ENCODE results near the gene DMRT3. TPM values are rescaled to one million over a fixed set of nuclear protein-coding genes. Genes with fewer than 3 reads are reported as not detected.
A peak's percentile ranks its signal among the peaks of the same experiment; 100 is the strongest.
"Not testable (repeated sequence)": the region's sequence is repeated elsewhere in the genome, so short reads cannot be mapped to it uniquely, and the experiment has no call there.

Gene DMRT3
- total RNA-seq, 1 donor from 2014 or later, result not detected

DNA sequence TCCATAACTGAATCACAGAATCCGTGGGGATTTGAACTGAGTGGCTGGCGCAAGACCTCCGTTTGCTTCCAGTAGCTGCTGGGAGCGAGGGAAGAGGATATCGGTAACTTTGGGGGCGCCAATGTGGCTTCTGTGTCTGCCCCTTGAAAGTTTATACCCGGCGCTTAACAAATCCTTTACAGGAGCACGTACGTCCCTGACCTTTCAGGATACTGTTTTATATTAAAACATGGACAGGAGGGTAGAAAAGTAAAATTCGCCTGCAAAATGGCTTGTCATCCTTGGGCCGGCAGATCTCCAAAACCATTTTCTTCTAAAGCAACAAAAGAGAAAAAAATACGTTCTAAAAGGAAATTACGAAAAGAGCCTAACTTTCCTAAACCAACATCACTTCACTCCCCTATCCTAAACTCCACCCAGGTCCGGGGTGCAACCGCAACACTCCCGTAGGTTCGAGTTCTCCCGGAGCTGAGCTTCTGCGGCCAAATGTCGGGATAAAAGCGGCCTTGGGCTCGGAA, 656 bp upstream of the DMRT3 start:
- Mint-ChIP-seq H3K4me1 (peaks cover 3% of the 10 kb centered on the region), H3K27me3 (peaks cover 80% of the 10 kb centered on the region)

DNA sequence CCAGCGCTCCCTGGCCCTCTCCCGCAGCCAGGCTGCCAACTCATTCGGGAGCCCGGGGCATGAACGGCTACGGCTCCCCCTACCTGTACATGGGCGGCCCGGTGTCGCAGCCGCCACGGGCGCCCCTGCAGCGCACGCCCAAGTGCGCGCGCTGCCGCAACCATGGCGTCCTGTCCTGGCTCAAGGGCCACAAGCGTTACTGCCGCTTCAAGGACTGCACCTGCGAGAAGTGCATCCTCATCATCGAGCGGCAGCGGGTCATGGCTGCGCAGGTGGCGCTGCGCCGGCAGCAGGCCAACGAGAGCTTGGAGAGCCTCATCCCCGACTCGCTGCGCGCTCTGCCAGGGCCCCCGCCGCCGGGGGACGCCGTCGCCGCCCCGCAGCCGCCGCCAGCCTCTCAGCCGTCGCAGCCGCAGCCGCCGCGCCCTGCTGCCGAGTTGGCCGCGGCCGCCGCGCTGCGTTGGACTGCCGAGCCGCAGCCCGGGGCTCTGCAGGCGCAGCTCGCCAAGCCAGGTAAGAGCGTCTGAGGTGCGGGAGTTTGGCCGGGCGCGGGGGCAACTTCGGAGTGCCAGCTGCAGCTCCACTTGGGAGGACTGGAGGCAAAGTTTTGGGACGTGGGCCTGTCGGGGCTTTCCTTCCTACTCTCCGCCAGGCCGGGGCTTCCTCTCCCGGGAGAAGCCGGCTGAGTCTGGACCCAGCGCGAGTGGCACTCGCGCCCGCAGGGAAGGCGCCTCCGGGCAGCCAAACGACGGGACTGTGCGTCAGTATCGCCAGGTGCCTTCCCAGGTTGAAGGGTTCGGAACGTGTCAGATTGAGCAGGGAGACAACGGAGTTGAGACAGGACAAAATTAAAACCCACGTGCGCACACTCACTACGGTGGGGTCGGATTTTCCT, 735 bp downstream of the DMRT3 start:
- Mint-ChIP-seq H3K4me1 (peaks cover 3% of the 10 kb centered on the region), H3K27me3 (peaks cover 88% of the 10 kb centered on the region), H3K27ac (no peak overlapping the region), H3K36me3 (ENCODE audit: low read depth) (no peaks in the 10 kb centered on the region), H3K9me3 (peaks cover 6% of the 10 kb centered on the region), H3K4me3 (no peak overlapping the region)
- intact Hi-C loops (cut with micrococcal nuclease), result no loop called here
- no peak for DNase-seq

More for the DNA sequence above, 656 bp upstream of the DMRT3 start:
- H3K4me3 Mint-ChIP-seq, result no peak overlapping the region
- H3K36me3 Mint-ChIP-seq (ENCODE audit: low read depth), result no peaks in the 10 kb centered on the region
- peaks cover 6% of the 10 kb centered on the region for H3K9me3 Mint-ChIP-seq
- peak overlapping the region; percentile 71 for H3K27ac Mint-ChIP-seq
- intact Hi-C loops (cut with micrococcal nuclease), result no loop called here
- no peak for DNase-seq

DNA sequence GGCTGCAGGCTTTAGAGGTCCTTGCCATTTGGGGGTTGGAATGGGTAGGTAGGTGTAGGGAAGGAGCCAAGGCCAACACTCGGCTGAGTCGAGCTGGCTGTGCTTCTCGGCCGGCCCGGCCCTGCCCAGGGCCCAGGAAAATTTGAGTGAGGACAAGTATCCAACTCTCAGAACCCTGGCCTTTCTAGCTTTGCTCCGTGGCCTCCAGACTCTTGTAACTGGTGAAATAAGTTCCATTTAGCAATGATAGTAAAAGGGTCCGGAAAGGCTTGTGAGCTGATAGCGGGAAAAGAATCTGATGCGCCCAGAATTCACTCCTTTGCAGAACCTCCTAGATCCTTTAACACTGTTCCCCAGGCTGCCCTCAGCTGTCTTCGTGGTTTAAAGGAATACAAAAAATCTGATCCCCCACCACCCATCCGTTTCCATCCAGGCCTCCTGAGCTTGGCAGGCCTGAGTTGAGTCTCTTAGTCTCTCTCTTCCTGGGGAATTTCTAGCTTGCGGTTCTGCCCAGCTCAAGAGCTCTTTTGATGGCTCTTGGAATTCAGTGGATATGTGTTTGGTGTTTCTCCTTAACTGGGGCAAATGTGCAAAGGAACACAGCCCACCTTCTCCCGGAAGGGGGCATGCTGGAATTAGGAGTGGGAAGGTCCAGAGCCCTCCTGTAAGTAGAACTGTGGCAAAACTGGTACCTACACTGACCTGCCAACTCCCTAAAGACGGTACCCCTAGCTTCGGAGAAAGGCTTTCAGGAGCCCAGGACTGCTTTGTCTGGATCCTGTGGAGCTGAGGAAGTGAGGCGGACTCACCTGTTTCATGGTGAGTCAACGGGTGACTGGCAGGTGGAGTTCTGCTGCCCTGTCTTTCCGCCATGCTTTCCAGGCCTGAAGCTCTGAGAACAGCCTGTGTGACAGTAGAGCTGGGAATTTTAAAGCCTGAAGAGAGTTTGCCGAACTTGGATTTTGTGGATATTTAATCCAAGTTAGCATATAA, 1.7 kb downstream of the DMRT3 start:
- no peak for DNase-seq
- Mint-ChIP-seq H3K27ac (peak overlapping the region; percentile 72), H3K9me3 (peaks cover 6% of the 10 kb centered on the region), H3K4me3 (no peak overlapping the region), H3K27me3 (peaks cover 89% of the 10 kb centered on the region), H3K4me1 (peaks cover 2% of the 10 kb centered on the region), H3K36me3 (ENCODE audit: low read depth) (no peaks in the 10 kb centered on the region)
- intact Hi-C loops (cut with micrococcal nuclease), result no loop called here

DNA sequence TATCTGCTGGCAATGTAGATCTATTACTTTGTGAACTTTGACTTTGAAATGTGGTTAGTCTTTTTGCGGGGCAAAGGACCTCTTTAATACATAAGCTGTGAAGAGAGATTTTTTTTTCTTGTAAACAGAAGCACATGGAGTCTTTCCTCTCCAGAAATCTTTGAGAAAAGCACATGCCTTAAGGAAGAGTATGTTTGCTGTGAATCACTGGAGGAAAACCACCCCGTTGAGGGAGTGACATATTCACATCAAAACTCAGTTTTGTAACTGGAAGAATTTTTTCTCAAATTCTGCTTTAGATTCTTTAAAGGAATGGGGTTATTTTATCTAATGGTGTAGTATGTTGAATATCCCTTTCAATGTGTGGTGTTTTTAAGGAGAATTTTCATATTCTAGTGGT, 3.5 kb downstream of the DMRT3 start:
- Mint-ChIP-seq H3K9me3 (peaks cover 6% of the 10 kb centered on the region), H3K36me3 (ENCODE audit: low read depth) (no peaks in the 10 kb centered on the region), H3K27me3 (peaks cover 81% of the 10 kb centered on the region), H3K4me3 (no peak overlapping the region), H3K4me1 (no peaks in the 10 kb centered on the region), H3K27ac (no peak overlapping the region)
- DNase-seq, result no peak
- intact Hi-C loops (cut with micrococcal nuclease), result no loop called here

DNA sequence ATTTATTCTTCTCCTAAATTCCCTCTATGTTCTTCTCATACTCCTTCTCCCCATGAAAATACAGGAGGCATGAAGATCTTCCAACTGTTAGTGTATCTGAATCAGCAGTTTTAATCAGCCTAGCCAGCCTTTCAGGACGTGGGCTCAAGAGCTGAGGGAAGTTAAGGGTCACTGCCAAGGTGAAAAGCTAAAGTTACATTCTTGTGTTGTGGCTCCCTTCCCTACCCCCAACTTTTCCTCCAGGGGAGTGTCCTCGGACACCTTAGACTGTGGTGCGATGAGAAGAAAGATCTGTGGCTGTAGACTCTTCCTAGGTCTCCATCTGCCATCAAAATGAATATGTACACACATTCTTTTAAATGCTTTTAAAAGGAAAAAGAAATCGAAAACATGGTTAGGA, 4.2 kb downstream of the DMRT3 start:
- Mint-ChIP-seq H3K4me3 (no peak overlapping the region), H3K36me3 (ENCODE audit: low read depth) (no peaks in the 10 kb centered on the region), H3K4me1 (no peaks in the 10 kb centered on the region), H3K9me3 (peaks cover 3% of the 10 kb centered on the region), H3K27ac (no peak overlapping the region), H3K27me3 (peaks cover 77% of the 10 kb centered on the region)
- intact Hi-C loops (cut with micrococcal nuclease), result no loop called here
- no peak for DNase-seq

DNA sequence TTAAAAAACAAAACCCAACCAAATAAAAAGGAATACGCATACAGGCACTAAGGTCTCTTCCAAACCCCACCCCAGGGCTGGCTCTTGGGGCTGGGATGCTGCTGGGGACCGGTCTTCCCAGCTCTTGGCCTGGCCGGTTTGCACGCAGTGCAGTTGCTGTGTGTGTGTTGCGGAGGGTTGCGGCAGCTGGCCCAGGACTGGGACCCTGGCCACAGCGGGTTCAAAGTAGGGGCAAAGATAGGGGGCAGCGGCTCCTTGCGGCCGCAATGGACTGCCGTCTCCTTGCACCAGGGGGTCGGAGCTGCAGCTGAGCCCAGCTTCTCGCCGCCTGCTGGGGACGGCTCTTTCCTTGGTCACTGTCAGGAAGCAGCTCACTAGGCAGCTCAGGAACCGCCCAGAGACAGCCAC, 5.0 kb downstream of the DMRT3 start:
- H3K9me3 Mint-ChIP-seq, result peaks cover 3% of the 10 kb centered on the region
- no peak overlapping the region for H3K27ac Mint-ChIP-seq
- no peaks in the 10 kb centered on the region for H3K4me1 Mint-ChIP-seq
- peaks cover 75% of the 10 kb centered on the region for H3K27me3 Mint-ChIP-seq
- no peak for DNase-seq
- intact Hi-C loops (cut with micrococcal nuclease), result no loop called here
- no peak overlapping the region for H3K4me3 Mint-ChIP-seq
- no peaks in the 10 kb centered on the region for H3K36me3 Mint-ChIP-seq (ENCODE audit: low read depth)

DNA sequence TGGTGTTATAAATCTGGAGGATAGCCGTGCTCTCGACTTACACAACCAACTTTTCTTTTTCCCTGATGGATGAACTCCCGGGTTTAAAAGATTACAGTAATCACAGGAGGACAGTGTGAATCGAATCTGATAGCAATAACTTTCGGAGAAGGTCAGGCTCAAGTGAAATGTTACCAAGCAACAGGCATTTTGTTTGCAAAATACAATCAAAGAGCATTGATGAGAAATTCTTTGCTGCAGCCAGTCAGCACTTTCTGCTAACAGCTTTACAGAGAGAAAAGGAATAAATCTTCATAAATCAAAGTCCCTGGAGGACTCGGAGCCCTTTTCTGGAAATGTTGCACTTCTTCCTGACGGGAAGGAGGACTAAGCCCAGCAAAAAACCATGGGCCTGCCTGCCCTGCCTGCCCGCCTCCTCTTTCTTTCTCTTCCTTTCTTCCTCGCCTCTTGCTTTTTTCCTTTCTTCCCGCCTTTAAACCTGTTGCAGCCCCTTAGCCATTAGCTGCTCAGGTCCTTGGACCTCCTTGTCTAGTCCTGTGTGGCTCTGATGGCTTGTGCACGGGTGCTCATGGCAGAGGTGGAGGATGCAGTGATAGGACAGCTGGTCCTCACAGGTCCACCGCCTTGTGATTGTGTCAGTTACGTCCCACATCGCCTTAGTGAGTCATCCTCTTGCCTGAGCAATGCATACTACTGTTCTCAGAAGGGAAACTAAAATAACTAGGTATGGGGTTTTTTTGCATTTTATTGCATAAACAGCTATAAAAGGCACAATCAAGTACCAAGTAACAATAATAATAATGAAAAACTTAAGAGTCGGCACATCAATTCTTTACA, 6.2 kb downstream of the DMRT3 start:
- Mint-ChIP-seq H3K27me3 (peaks cover 79% of the 10 kb centered on the region), H3K4me3 (no peak overlapping the region), H3K4me1 (no peaks in the 10 kb centered on the region), H3K27ac (no peak overlapping the region), H3K9me3 (peaks cover 3% of the 10 kb centered on the region), H3K36me3 (ENCODE audit: low read depth) (no peaks in the 10 kb centered on the region)
- intact Hi-C loops (cut with micrococcal nuclease), result no loop called here
- no peak for DNase-seq

DNA sequence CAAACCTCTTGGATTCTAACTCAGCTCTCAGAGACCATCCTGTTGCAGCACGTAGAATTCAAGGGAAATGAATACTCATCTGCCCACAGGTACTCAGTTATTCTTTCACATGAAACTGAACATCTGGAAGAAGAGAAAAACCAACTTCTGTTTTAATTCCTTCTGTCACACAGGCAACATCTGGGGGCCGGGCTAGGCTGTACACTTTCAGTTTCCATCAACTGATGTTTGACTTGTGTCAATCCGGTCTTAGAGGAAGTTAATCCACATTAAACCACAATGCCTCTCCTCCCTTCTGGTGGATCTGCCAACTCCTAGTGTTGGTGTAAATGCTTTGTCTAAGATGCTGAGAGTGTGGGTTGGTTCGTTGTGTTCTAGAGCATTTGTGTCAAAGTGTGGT, 17.6 kb downstream of the DMRT3 start:
- peaks cover 10% of the 10 kb centered on the region for H3K27me3 Mint-ChIP-seq
- peak; percentile 63 for DNase-seq
- H3K4me3 Mint-ChIP-seq, result no peak overlapping the region
- H3K36me3 Mint-ChIP-seq (ENCODE audit: low read depth), result no peaks in the 10 kb centered on the region
- H3K9me3 Mint-ChIP-seq, result no peaks in the 10 kb centered on the region
- peaks cover 5% of the 10 kb centered on the region for H3K4me1 Mint-ChIP-seq
- H3K27ac Mint-ChIP-seq, result no peak overlapping the region
- intact Hi-C loops (cut with micrococcal nuclease), result no loop called here

DNA sequence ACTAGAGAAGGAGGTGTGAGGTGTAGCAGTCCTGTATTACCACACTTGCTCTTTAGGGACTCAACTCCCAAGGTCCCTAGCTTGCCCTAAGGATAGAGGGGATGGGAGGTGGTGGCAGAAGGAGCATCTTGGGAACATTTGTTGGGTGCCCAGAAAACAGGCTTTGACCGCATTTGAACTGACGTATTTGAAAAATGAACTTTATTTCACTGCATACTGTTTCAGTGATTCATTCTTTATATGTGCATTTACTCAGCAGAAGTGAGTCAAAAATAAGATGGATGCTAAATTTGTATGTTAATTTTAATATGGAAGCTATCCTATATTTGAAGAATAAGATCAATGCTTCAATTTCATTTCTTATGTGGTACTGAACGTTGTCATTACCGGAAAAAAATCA, 18.7 kb downstream of the DMRT3 start:
- H3K9me3 Mint-ChIP-seq, result no peaks in the 10 kb centered on the region
- peaks cover 7% of the 10 kb centered on the region for H3K27me3 Mint-ChIP-seq
- intact Hi-C loops (cut with micrococcal nuclease), result no loop called here
- H3K4me3 Mint-ChIP-seq, result no peak overlapping the region
- DNase-seq, result no peak
- peaks cover 5% of the 10 kb centered on the region for H3K4me1 Mint-ChIP-seq
- no peak overlapping the region for H3K27ac Mint-ChIP-seq
- H3K36me3 Mint-ChIP-seq (ENCODE audit: low read depth), result no peaks in the 10 kb centered on the region

DNA sequence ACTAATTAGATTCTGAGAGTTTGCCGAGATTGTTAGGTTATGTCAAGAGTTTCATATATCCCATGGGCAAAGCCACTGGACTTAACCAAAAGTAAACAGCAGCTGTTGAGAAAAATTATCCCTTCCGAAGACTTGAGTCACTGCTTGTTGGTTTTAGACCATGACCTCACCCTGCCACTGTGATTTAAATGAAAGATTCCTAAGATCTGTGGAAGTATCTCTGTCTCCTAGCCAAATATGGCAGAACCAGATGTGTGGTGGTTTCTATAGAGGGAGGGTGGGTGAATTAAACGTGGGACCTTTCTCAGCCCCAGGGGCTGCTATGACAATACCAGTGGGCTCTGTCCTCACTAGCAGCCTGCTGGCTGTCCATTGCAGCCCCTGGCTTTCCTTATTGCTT, 19.3 kb downstream of the DMRT3 start:
- H3K9me3 Mint-ChIP-seq, result no peaks in the 10 kb centered on the region
- H3K36me3 Mint-ChIP-seq (ENCODE audit: low read depth), result no peaks in the 10 kb centered on the region
- no peak overlapping the region for H3K27ac Mint-ChIP-seq
- H3K4me3 Mint-ChIP-seq, result no peak overlapping the region
- DNase-seq, result no peak
- H3K27me3 Mint-ChIP-seq, result peaks cover 7% of the 10 kb centered on the region
- intact Hi-C loops (cut with micrococcal nuclease), result no loop called here
- peaks cover 5% of the 10 kb centered on the region for H3K4me1 Mint-ChIP-seq

DNA sequence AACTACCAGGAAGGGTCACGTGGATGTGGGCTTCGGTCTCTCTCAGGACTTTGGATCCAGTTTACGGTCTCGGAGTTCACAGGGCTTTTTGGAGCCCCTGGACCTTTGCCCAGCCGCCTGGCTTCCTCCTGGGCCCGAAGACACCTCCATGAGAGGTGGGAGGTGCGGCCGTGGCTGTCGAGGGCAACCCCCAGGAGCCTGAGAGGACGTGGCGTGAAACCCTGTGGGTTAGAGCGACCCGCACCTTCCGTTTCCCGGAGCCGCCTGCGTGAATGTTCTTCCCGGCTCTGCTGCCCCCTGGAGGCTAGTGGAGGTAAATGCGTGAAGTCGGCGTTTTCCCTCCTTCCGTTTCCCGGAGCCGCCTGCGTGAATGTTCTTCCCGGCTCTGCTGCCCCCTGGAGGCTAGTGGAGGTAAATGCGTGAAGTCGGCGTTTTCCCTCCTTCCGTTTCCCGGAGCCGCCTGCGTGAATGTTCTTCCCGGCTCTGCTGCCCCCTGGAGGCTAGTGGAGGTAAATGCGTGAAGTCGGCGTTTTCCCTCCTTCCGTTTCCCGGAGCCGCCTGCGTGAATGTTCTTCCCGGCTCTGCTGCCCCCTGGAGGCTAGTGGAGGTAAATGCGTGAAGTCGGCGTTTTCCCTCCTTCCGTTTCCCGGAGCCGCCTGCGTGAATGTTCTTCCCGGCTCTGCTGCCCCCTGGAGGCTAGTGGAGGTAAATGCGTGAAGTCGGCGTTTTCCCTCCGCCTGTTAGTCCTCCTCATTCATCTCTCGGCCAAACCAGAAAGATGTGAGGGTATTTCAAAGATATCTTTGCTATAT, 22.1 kb downstream of the DMRT3 start:
- H3K9me3 Mint-ChIP-seq; H3K4me1 Mint-ChIP-seq; H3K27me3 Mint-ChIP-seq; intact Hi-C loops (cut with micrococcal nuclease); H3K4me3 Mint-ChIP-seq; H3K36me3 Mint-ChIP-seq (ENCODE audit: low read depth); DNase-seq; H3K27ac Mint-ChIP-seq: not testable (repeated sequence)

DNA sequence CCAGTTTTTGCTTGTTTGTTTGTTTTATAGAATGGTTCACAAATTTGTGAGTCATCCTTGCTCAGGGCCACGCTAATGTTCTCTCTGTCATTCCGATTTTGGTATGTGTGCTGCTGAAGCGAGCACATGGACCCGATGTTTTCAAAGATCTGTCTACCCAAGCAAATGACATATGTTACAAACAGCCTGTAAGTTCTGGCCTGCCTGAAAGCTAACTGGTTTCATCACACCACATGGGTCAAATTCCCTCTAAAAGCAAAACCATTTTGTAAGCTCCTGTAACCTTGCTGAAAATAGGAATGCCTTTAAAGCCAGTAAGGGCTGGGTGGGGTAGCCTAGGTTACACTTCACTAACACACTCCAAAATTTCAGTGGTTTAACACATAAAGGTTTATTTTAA, 25.4 kb downstream of the DMRT3 start:
- no peaks in the 10 kb centered on the region for H3K27me3 Mint-ChIP-seq
- no peak for DNase-seq
- no peaks in the 10 kb centered on the region for H3K36me3 Mint-ChIP-seq (ENCODE audit: low read depth)
- H3K4me3 Mint-ChIP-seq, result no peak overlapping the region
- peaks cover 3% of the 10 kb centered on the region for H3K4me1 Mint-ChIP-seq
- intact Hi-C loops (cut with micrococcal nuclease), result no loop called here
- no peak overlapping the region for H3K27ac Mint-ChIP-seq
- no peaks in the 10 kb centered on the region for H3K9me3 Mint-ChIP-seq

DNA sequence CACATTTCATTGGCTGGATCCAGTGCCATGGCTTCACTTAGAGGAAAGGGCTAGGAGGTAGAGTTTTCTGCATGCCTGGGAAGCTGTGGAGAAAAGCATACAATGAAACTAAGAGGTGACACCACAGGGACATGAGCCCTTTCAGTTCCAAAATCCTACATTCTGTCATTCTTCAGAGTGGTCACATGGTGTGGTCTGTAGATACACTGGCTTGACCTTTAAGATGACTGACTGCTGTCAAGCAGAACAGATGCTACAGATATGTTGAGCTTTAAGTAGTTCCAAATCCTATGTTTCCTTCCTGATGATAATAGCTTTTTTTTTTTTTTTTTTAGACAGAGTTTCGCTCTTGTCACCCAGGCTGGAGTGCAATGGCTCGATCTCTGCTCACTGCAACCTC, 26.2 kb downstream of the DMRT3 start:
- Mint-ChIP-seq H3K36me3 (ENCODE audit: low read depth) (no peaks in the 10 kb centered on the region), H3K9me3 (no peaks in the 10 kb centered on the region), H3K4me1 (peaks cover 3% of the 10 kb centered on the region), H3K27me3 (no peaks in the 10 kb centered on the region), H3K27ac (no peak overlapping the region), H3K4me3 (no peak overlapping the region)
- DNase-seq, result no peak
- intact Hi-C loops (cut with micrococcal nuclease), result no loop called here
